ENCODE data around the gene RET.

Gene RET

GRCh38 chr10:43076876-43077420 lies at the start of gene RET:
TSS of gene RET (plus strand) at chr10:43077069. CDS start at chr10:43077259, 190 bp downstream.
- H3K36me3 ChIP-seq (ENCODE audit: insufficient read depth) = no peaks in the 10 kb centered on the region
- H3K27me3 ChIP-seq (ENCODE audit: insufficient read depth, low read depth) = no peaks in the 10 kb centered on the region
- H3K27ac ChIP-seq = no peak within 1 kb of the TSS
- TF ChIP-seq CTCF (conservative IDR thresholded peaks at IDR 0.05; ENCODE audit: low read depth, low read length) = no peak
- no peak within 1 kb of the TSS for H3K4me3 ChIP-seq (IDR thresholded peaks at IDR 0.05; ENCODE audit: insufficient read depth, low read depth, low read length)
- no peaks in the 10 kb centered on the region for H3K79me2 ChIP-seq (ENCODE audit: insufficient read depth, low read depth)
- H2AFZ ChIP-seq (ENCODE audit: low read depth) = no peak within 1 kb of the TSS
- no peak within 1 kb of the TSS for H3K4me2 ChIP-seq
- no peak within 1 kb of the TSS for H3K9ac ChIP-seq
- no peaks in the 10 kb centered on the region for H4K20me1 ChIP-seq (ENCODE audit: insufficient read depth)
- no peaks in the 10 kb centered on the region for H3K4me1 ChIP-seq (ENCODE audit: low read depth, poor library complexity, severe bottlenecking)

GRCh38 chr10:43027331-43027955 lies 49.4 kb upstream of the RET start:
- Histone ChIP-seq H3K27ac (no peak overlapping the region), H3K36me3 (ENCODE audit: insufficient read depth) (no peaks in the 10 kb centered on the region), H2AFZ (ENCODE audit: low read depth) (no peak overlapping the region), H3K4me2 (no peak overlapping the region), H3K4me1 (ENCODE audit: low read depth, poor library complexity, severe bottlenecking) (no peaks in the 10 kb centered on the region), H3K79me2 (ENCODE audit: insufficient read depth, low read depth) (no peaks in the 10 kb centered on the region), H3K9ac (no peak overlapping the region), H3K4me3 (IDR thresholded peaks at IDR 0.05; ENCODE audit: insufficient read depth, low read depth, low read length) (no peak overlapping the region), H4K20me1 (ENCODE audit: insufficient read depth) (no peaks in the 10 kb centered on the region), H3K27me3 (ENCODE audit: insufficient read depth, low read depth) (no peaks in the 10 kb centered on the region)
- TF ChIP-seq CTCF (conservative IDR thresholded peaks at IDR 0.05; ENCODE audit: low read depth, low read length) = no peak

- no peak overlapping the region for H3K4me2 ChIP-seq
Measured at GRCh38 chr10:43028143-43028542, 48.7 kb upstream of the RET start.

GRCh38 chr10:43029043-43029442 lies 47.8 kb upstream of the RET start:
- no peak overlapping the region for H3K27ac ChIP-seq
- no peak for TF ChIP-seq CTCF (conservative IDR thresholded peaks at IDR 0.05; ENCODE audit: low read depth, low read length)
- H4K20me1 ChIP-seq (ENCODE audit: insufficient read depth) = no peaks in the 10 kb centered on the region

More at GRCh38 chr10:43028143-43028542, 48.7 kb upstream of the RET start:
- Histone ChIP-seq H3K27ac (no peak overlapping the region), H3K9ac (no peak overlapping the region), H3K4me3 (IDR thresholded peaks at IDR 0.05; ENCODE audit: insufficient read depth, low read depth, low read length) (no peak overlapping the region), H4K20me1 (ENCODE audit: insufficient read depth) (no peaks in the 10 kb centered on the region), H2AFZ (ENCODE audit: low read depth) (no peak overlapping the region), H3K79me2 (ENCODE audit: insufficient read depth, low read depth) (no peaks in the 10 kb centered on the region), H3K36me3 (ENCODE audit: insufficient read depth) (no peaks in the 10 kb centered on the region), H3K27me3 (ENCODE audit: insufficient read depth, low read depth) (no peaks in the 10 kb centered on the region), H3K4me1 (ENCODE audit: low read depth, poor library complexity, severe bottlenecking) (no peaks in the 10 kb centered on the region)
- no peak for TF ChIP-seq CTCF (conservative IDR thresholded peaks at IDR 0.05; ENCODE audit: low read depth, low read length)

More at GRCh38 chr10:43029043-43029442, 47.8 kb upstream of the RET start:
- no peak overlapping the region for H3K9ac ChIP-seq
- no peaks in the 10 kb centered on the region for H3K79me2 ChIP-seq (ENCODE audit: insufficient read depth, low read depth)
- H3K4me3 ChIP-seq (IDR thresholded peaks at IDR 0.05; ENCODE audit: insufficient read depth, low read depth, low read length) = no peak overlapping the region
- H2AFZ ChIP-seq (ENCODE audit: low read depth) = no peak overlapping the region
- no peaks in the 10 kb centered on the region for H3K27me3 ChIP-seq (ENCODE audit: insufficient read depth, low read depth)
- H3K4me1 ChIP-seq (ENCODE audit: low read depth, poor library complexity, severe bottlenecking) = no peaks in the 10 kb centered on the region
- H3K4me2 ChIP-seq = no peak overlapping the region
- H3K36me3 ChIP-seq (ENCODE audit: insufficient read depth) = no peaks in the 10 kb centered on the region

All from KMS-11 (cell line).